HEK293 (cell line): ENCODE results near the gene KRT14.

ENCODE experiments used
- CTCF ChIA-PET: fragments of 350-600 bp; formaldehyde crosslinking; extraction: SDS; loops from one replicate; lab custom pipeline; 2021; ENCODE audit warnings: antibody characterized with exemption; lab: Yijun Ruan, JAX
- POLR2A ChIA-PET: fragments of 300-600 bp; formaldehyde crosslinking; extraction: SDS; loops from one replicate; lab custom pipeline; 2020; ENCODE audit warnings: antibody characterized with exemption, inconsistent platforms; lab: Yijun Ruan, JAX
- H3K27ac ChIP-seq: fragments of 200-500 bp; sonication (Bioruptor generic); 2 replicates; pipeline ENCODE4 v1.5.1; 2014; ENCODE audit warnings: low read depth, low read length, control low read depth, inconsistent platforms; ENCODE audit errors: extremely low read depth
- H3K36me3 ChIP-seq, 2 experiments: fragments of 200-500 bp in 1 of 2; sonication (Bioruptor generic) in 1 of 2; 1 replicate in 1 of 2; 2 replicates in 1 of 2; pipeline ENCODE4 v1.5.1; 2014 to 2017; ENCODE audit warnings: inconsistent platforms in 2 of 2, low read length in 2 of 2; ENCODE audit not compliant: control insufficient read depth in 2 of 2, insufficient read depth in 1 of 2
- H3K4me1 ChIP-seq: fragments of 200-500 bp; sonication (Bioruptor generic); 2 replicates; pipeline ENCODE4 v1.5.1; 2014; ENCODE audit warnings: mild to moderate bottlenecking, low read length, inconsistent platforms; ENCODE audit not compliant: control insufficient read depth, insufficient read depth
- H3K4me3 ChIP-seq: 2 replicates; pipeline ENCODE4 v1.5.1; 2011; ENCODE audit warnings: low read depth, mild to moderate bottlenecking, control low read depth, low read length, moderate library complexity
- H3K9me3 ChIP-seq: fragments of 200-500 bp; sonication (Bioruptor generic); 2 replicates; pipeline ENCODE4 v1.5.1; 2014; ENCODE audit warnings: low read depth, low read length, inconsistent platforms; ENCODE audit not compliant: control insufficient read depth, insufficient read depth
- BCL11A ChIP-seq: fragments of 450-650 bp; formaldehyde crosslinking; IDR thresholded peaks from 2 replicates; pipeline ENCODE4 v1.5.1; 2016; ENCODE audit warnings: low read depth, missing biosample characterization, missing genetic modification characterization
- ELK4 ChIP-seq: IDR thresholded peaks from 2 replicates; pipeline ENCODE4 v1.6.1; 2011; ENCODE audit warnings: mild to moderate bottlenecking, low read depth, low read length, borderline replicate concordance
- GLIS2 ChIP-seq: fragments of 450-650 bp; formaldehyde crosslinking; IDR thresholded peaks from 2 replicates; pipeline ENCODE4 v1.5.1; 2016; ENCODE audit warnings: missing biosample characterization, missing genetic modification characterization
- HOXA7 ChIP-seq: sonication (generic); formaldehyde crosslinking; IDR thresholded peaks from 2 replicates; pipeline ENCODE4 v1.8.1; 2022; ENCODE audit warnings: missing genetic modification reagents, borderline replicate concordance
- PATZ1 ChIP-seq: fragments of 450-650 bp; formaldehyde crosslinking; IDR thresholded peaks from 2 replicates; pipeline ENCODE4 v1.5.1; 2016; ENCODE audit warnings: missing biosample characterization, missing genetic modification characterization
- REPIN1 ChIP-seq: fragments of 450-650 bp; formaldehyde crosslinking; IDR thresholded peaks from 2 replicates; pipeline ENCODE4 v1.5.1; 2017; ENCODE audit warnings: missing biosample characterization, missing genetic modification characterization, low read depth
- SCRT1 ChIP-seq: fragments of 450-650 bp; formaldehyde crosslinking; IDR thresholded peaks from 2 replicates; pipeline ENCODE4 v1.5.1; 2016; ENCODE audit warnings: missing biosample characterization, missing genetic modification characterization, borderline replicate concordance
- SP2 ChIP-seq: fragments of 450-650 bp; formaldehyde crosslinking; IDR thresholded peaks from 2 replicates; pipeline ENCODE4 v1.5.1; 2016; ENCODE audit warnings: missing biosample characterization, missing genetic modification characterization
- YY2 ChIP-seq: fragments of 450-650 bp; formaldehyde crosslinking; IDR thresholded peaks from 2 replicates; pipeline ENCODE4 v1.5.1; 2016; ENCODE audit warnings: missing biosample characterization, missing genetic modification characterization
- ZBTB20 ChIP-seq: fragments of 450-650 bp; formaldehyde crosslinking; IDR thresholded peaks from 2 replicates; pipeline ENCODE4 v1.5.1; 2016; ENCODE audit warnings: missing biosample characterization, missing genetic modification characterization
- ZBTB21 ChIP-seq: fragments of 450-650 bp; formaldehyde crosslinking; IDR thresholded peaks from 2 replicates; pipeline ENCODE4 v1.5.1; 2017; ENCODE audit warnings: missing biosample characterization, missing genetic modification characterization
- ZFP37 ChIP-seq: fragments of 450-650 bp; formaldehyde crosslinking; IDR thresholded peaks from 2 replicates; pipeline ENCODE4 v1.5.1; 2016; ENCODE audit warnings: missing biosample characterization, missing genetic modification characterization
- ZNF274 ChIP-seq, 2 experiments: fragments of 200-500 bp in 1 of 2; fragments of 450-650 bp in 1 of 2; sonication (Bioruptor generic) in 1 of 2; formaldehyde crosslinking in 1 of 2; IDR thresholded peaks; 2 replicates each; pipeline versions ENCODE4 v1.5.1 to v1.6.1; 2014 to 2016; ENCODE audit warnings: borderline replicate concordance in 1 of 2, inconsistent platforms in 1 of 2, low read length in 1 of 2, missing biosample characterization in 1 of 2, missing genetic modification characterization in 1 of 2
- ZNF280C ChIP-seq: fragments of 450-650 bp; formaldehyde crosslinking; IDR thresholded peaks from 2 replicates; pipeline ENCODE4 v1.5.1; 2016; ENCODE audit warnings: missing biosample characterization, missing genetic modification characterization
- ZNF302 ChIP-seq: fragments of 450-650 bp; formaldehyde crosslinking; IDR thresholded peaks from 2 replicates; pipeline ENCODE4 v1.5.1; 2016; ENCODE audit warnings: missing biosample characterization, missing genetic modification characterization, low read depth
- ZNF37A ChIP-seq: fragments of 450-650 bp; IDR thresholded peaks from 2 replicates; pipeline ENCODE4 v1.5.1; 2018; ENCODE audit warnings: missing biosample characterization, missing genetic modification characterization
- ZNF585B ChIP-seq: fragments of 450-650 bp; formaldehyde crosslinking; IDR thresholded peaks from 2 replicates; pipeline ENCODE4 v1.5.1; 2016; ENCODE audit warnings: missing biosample characterization, missing genetic modification characterization
- ZNF626 ChIP-seq: fragments of 450-650 bp; sonication (Bioruptor Pico); formaldehyde crosslinking; IDR thresholded peaks from 2 replicates; pipeline ENCODE4 v1.5.1; 2018; ENCODE audit warnings: missing biosample characterization, missing genetic modification characterization, inconsistent platforms
- ZNF658 ChIP-seq: fragments of 450-650 bp; formaldehyde crosslinking; IDR thresholded peaks from 2 replicates; pipeline ENCODE4; 2016; ENCODE audit warnings: missing biosample characterization, missing genetic modification characterization
- ZSCAN18 ChIP-seq: fragments of 450-650 bp; formaldehyde crosslinking; IDR thresholded peaks from 2 replicates; pipeline ENCODE4 v1.5.1; 2016; ENCODE audit warnings: missing biosample characterization, missing genetic modification characterization
- TF ChIP-seq, protein P1 (sequence below): fragments of 450-650 bp; formaldehyde crosslinking; IDR thresholded peaks from 2 replicates; pipeline ENCODE4 v1.5.1; 2016; ENCODE audit warnings: missing biosample characterization, missing genetic modification characterization, borderline replicate concordance
- TF ChIP-seq, protein P2 (sequence below): fragments of 450-650 bp; formaldehyde crosslinking; IDR thresholded peaks from 2 replicates; pipeline ENCODE4 v1.5.1; 2017; ENCODE audit warnings: missing biosample characterization, missing genetic modification characterization

KRT14 gene

DNA sequence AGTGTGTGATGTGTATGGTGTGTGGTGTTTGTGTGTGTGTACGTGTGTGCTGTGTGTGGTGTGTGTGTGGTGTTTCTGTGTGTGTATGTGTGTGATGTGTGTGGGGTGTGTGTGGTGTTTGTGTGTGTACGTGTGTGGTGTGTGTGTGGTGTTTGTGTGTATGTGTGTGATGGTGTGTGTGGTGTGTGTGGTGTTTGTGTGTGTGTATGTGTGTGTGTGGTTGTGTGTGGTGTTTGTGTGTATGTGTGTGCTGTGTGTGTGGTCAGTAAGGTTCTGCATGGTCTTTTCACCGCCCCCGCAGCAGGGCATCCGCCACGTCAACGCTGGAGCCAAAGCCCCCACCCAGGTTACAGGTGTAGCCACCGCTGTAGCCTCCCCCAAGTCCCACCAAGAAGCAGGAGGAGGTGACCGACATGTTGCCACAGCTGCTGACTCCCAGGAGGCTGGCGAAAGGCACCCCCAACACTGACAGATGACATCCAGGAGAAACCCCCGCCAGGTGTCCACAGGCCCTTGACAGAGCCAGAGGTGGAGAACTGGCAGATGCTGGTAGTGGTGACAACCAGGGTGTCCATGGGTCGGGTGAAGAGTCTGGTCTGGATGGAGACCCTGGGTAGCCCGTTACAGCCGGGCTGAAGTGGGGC lies 47.0 kb upstream of the KRT14 start:
- ChIA-PET POLR2A (no interaction called here), CTCF (interaction anchor here (3.2 kb wide), 1 partner anchor 14 kb away, joined by 21 read pairs; no protein-coding TSS in a partner anchor)
- Histone ChIP-seq H3K4me3 (no peak overlapping the region), H3K36me3 (no peaks in the 10 kb centered on the region), H3K27ac (no peak overlapping the region), H3K9me3 (no peaks in the 10 kb centered on the region), H3K4me1 (no peaks in the 10 kb centered on the region)
- TF ChIP-seq BCL11A (tag by site-specific recombination), result peak; percentile 61; the same call in 1 of the 2 replicates
- TF ChIP-seq ZNF37A, result no peak
- no peak for TF ChIP-seq ZSCAN18 (tag by site-specific recombination)
- TF ChIP-seq SCRT1 (tag by site-specific recombination), result no peak
- TF ChIP-seq, protein P1, sequence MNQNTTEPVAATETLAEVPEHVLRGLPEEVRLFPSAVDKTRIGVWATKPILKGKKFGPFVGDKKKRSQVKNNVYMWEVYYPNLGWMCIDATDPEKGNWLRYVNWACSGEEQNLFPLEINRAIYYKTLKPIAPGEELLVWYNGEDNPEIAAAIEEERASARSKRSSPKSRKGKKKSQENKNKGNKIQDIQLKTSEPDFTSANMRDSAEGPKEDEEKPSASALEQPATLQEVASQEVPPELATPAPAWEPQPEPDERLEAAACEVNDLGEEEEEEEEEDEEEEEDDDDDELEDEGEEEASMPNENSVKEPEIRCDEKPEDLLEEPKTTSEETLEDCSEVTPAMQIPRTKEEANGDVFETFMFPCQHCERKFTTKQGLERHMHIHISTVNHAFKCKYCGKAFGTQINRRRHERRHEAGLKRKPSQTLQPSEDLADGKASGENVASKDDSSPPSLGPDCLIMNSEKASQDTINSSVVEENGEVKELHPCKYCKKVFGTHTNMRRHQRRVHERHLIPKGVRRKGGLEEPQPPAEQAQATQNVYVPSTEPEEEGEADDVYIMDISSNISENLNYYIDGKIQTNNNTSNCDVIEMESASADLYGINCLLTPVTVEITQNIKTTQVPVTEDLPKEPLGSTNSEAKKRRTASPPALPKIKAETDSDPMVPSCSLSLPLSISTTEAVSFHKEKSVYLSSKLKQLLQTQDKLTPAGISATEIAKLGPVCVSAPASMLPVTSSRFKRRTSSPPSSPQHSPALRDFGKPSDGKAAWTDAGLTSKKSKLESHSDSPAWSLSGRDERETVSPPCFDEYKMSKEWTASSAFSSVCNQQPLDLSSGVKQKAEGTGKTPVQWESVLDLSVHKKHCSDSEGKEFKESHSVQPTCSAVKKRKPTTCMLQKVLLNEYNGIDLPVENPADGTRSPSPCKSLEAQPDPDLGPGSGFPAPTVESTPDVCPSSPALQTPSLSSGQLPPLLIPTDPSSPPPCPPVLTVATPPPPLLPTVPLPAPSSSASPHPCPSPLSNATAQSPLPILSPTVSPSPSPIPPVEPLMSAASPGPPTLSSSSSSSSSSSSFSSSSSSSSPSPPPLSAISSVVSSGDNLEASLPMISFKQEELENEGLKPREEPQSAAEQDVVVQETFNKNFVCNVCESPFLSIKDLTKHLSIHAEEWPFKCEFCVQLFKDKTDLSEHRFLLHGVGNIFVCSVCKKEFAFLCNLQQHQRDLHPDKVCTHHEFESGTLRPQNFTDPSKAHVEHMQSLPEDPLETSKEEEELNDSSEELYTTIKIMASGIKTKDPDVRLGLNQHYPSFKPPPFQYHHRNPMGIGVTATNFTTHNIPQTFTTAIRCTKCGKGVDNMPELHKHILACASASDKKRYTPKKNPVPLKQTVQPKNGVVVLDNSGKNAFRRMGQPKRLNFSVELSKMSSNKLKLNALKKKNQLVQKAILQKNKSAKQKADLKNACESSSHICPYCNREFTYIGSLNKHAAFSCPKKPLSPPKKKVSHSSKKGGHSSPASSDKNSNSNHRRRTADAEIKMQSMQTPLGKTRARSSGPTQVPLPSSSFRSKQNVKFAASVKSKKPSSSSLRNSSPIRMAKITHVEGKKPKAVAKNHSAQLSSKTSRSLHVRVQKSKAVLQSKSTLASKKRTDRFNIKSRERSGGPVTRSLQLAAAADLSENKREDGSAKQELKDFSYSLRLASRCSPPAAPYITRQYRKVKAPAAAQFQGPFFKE (tag by site-specific recombination), result no peak
- TF ChIP-seq ZNF280C (tag by site-specific recombination), result no peak
- TF ChIP-seq ZNF585B, result no peak
- TF ChIP-seq PATZ1 (tag by site-specific recombination), result 0 out of 2 replicates have a peak, but pooled peaks have one; percentile 14
- TF ChIP-seq ZNF302, result no peak
- TF ChIP-seq ZNF626 (tag by site-specific recombination), result no peak
- no peak for TF ChIP-seq ZBTB21 (tag by site-specific recombination)
- TF ChIP-seq, protein P2, sequence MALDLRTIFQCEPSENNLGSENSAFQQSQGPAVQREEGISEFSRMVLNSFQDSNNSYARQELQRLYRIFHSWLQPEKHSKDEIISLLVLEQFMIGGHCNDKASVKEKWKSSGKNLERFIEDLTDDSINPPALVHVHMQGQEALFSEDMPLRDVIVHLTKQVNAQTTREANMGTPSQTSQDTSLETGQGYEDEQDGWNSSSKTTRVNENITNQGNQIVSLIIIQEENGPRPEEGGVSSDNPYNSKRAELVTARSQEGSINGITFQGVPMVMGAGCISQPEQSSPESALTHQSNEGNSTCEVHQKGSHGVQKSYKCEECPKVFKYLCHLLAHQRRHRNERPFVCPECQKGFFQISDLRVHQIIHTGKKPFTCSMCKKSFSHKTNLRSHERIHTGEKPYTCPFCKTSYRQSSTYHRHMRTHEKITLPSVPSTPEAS (tag by site-specific recombination), result peak; percentile 87
- TF ChIP-seq SP2 (tag by site-specific recombination), result no peak; the same call in 1 of the 2 replicates
- TF ChIP-seq GLIS2 (tag by site-specific recombination), result peak; percentile 56
- TF ChIP-seq REPIN1 (tag by site-specific recombination), result no peak
- no peak for TF ChIP-seq HOXA7 (CRISPR knock-in tag)
- TF ChIP-seq ZNF274 (IDR thresholded peaks at IDR 0.05; ENCODE audit: low read length), result no peak
- no peak for TF ChIP-seq ZNF274 (tag by site-specific recombination; IDR thresholded peaks at IDR 0.05; ENCODE audit: borderline replicate concordance)
- 0 out of 2 replicates have a peak, but pooled peaks have one; percentile 34 for TF ChIP-seq ZNF658 (tag by site-specific recombination)
- TF ChIP-seq ELK4, result no peak
- no peak for TF ChIP-seq YY2 (tag by site-specific recombination)
- no peak for TF ChIP-seq ZBTB20 (tag by site-specific recombination)
- no peak for TF ChIP-seq ZFP37 (tag by site-specific recombination)
